D721Med (cell line): Measurements from ENCODE around the gene MGAT4C.
"Not testable (repeated sequence)": the region's sequence is repeated elsewhere in the genome, so short reads cannot be mapped to it uniquely, and the experiment has no call there.

Experiments
- DNase-seq: peaks from one replicate; pipeline ENCODE4 v3.0.0; 2011; ENCODE audit warnings: low spot score; ENCODE audit not compliant: insufficient read length
- FAIRE-seq: peaks from 2 replicates; lab custom pipeline; 2011; peaks lifted over from hg19 to GRCh38; lab: Jason Lieb, UNC
- TF ChIP-seq, protein P1 (sequence below): IDR thresholded peaks from 2 replicates; pipeline ENCODE4 v1.5.1; 2012; ENCODE audit warnings: mild to moderate bottlenecking, control low read depth; ENCODE audit not compliant: insufficient read depth; ENCODE audit errors: missing control alignments

MGAT4C gene

DNA sequence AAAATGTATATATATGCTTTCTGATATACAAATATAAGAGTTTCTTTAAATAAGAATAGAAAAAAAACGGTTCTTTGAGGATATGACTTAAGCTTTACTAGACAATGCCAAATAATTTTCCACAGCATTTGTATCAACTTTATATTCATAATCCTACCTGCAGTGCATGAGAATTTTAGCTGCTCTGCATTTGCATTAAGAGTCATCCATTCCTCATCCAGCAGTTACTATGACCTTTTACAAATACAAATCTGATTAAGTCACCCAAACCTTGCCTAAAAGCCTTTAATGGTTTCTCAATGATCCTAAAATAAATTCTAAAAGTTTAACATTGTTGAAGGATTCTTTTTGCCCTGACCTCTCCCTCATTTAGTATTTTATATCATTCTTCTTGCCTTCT lies 116.5 kb downstream of the MGAT4C start:
- FAIRE-seq = no peak
- TF ChIP-seq, protein P1, sequence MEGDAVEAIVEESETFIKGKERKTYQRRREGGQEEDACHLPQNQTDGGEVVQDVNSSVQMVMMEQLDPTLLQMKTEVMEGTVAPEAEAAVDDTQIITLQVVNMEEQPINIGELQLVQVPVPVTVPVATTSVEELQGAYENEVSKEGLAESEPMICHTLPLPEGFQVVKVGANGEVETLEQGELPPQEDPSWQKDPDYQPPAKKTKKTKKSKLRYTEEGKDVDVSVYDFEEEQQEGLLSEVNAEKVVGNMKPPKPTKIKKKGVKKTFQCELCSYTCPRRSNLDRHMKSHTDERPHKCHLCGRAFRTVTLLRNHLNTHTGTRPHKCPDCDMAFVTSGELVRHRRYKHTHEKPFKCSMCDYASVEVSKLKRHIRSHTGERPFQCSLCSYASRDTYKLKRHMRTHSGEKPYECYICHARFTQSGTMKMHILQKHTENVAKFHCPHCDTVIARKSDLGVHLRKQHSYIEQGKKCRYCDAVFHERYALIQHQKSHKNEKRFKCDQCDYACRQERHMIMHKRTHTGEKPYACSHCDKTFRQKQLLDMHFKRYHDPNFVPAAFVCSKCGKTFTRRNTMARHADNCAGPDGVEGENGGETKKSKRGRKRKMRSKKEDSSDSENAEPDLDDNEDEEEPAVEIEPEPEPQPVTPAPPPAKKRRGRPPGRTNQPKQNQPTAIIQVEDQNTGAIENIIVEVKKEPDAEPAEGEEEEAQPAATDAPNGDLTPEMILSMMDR = no peak
- DNase-seq = no peak

- TF ChIP-seq, protein P1 = no peak
- no peak for DNase-seq
- no peak for FAIRE-seq
These were observed 117.4 kb downstream of the MGAT4C start for GRCh38 chr12:86138770-86139169.

DNA sequence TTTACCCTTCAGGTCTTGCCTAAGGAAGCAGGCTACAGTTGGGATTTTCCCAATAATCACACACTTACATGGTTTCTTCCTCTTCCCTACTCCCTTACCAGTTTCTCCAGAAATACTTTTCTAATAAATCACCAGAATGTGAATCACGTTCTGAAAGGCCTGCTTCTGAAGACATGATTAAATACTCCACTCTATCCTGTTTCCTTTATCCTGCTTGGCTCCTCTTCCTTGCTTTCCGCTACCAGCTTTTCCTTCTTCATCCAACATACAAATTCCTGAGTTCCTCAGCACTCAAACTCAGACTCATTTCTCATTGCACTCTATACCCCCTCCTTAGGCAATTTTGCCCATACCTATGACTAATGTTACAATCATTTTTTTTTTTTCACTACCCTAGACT lies 118.3 kb downstream of the MGAT4C start:
- FAIRE-seq (no peak), DNase-seq (no peak)
- TF ChIP-seq, protein P1 = no peak

GRCh38 chr12:86134561-86134960 lies 121.6 kb downstream of the MGAT4C start:
- FAIRE-seq = no peak
- DNase-seq = no peak

DNA sequence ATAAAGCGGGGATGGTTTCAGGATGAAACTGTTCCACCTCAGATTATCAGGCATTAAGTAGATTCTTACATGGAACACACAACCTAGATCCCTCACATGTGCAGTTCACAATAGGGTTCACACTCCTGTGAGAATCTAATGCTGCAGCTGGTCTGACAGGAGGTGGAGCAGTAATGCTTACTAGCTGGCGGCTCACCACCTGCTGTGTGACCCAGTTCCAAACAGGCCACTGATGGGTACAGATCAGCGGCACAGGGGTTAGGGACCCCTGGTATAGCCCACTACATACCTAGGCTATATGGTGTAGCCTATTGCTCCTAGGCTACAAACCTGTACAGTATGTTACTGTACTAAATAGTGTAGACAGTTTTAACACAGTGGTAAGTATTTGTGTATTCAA lies 129.3 kb downstream of the MGAT4C start:
- DNase-seq, FAIRE-seq: not testable (repeated sequence)

More at GRCh38 chr12:86134561-86134960, 121.6 kb downstream of the MGAT4C start:
- TF ChIP-seq, protein P1 = no peak

DNA sequence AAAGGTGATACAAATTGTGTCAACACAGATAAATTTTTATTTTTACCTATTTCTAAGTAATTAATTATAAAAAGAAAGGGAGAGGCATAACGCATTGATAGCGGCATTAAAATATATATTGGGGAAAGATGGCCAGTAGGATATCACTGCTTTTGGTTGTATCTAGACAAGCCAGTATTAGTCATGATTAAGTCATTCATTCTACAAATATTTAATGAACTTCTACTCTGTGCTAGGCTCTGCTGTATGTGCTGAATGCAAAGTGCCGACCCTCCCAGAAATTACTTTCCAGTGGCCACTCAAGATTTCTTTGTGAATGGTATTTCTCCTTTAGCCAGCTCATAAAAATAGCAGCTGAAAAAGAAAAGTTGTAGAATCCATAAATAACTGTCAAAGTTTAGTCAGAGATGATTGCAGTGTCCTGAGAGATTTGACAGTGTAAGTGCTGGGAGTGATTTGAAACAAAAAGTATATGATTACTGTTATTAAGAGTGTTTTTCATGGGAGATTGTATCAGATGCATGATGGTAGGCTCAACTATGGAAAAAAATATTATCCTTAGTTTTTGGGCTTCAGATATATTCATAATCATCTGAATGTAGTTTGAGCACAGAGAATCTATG lies 133.2 kb downstream of the MGAT4C start:
- no peak for FAIRE-seq

GRCh38 chr12:86118161-86118560 lies 138.0 kb downstream of the MGAT4C start:
- no peak for FAIRE-seq
- DNase-seq = no peak

More for the DNA sequence above, 133.2 kb downstream of the MGAT4C start:
- no peak for DNase-seq
- TF ChIP-seq, protein P1 = no peak

More at GRCh38 chr12:86118161-86118560, 138.0 kb downstream of the MGAT4C start:
- TF ChIP-seq, protein P1 = no peak
